ENCODE data around the gene ARHGAP22. TPM values are rescaled to one million over a fixed set of nuclear protein-coding genes. Genes with fewer than 3 reads are reported as not detected.

Gene ARHGAP22
- total RNA-seq, 2 experiments from 2014 or later: not detected

- H3K27me3 Mint-ChIP-seq: peaks cover 22% of the 10 kb centered on the region
- CTCF ChIA-PET: no interaction called here
- no peak for DNase-seq
Measured at GRCh38 chr10:48526011-48526821, 78.7 kb downstream of the ARHGAP22 start.

GRCh38 chr10:48525113-48525512 lies 79.8 kb downstream of the ARHGAP22 start:
- Mint-ChIP-seq H3K9me3 (peaks cover 3% of the 10 kb centered on the region), H3K27me3 (peaks cover 27% of the 10 kb centered on the region), H3K36me3 (no peaks in the 10 kb centered on the region), H3K27ac (no peak overlapping the region), H3K4me3 (no peak overlapping the region), H3K4me1 (ENCODE audit: low read depth) (peaks cover 2% of the 10 kb centered on the region)
- no peak for DNase-seq
- CTCF ChIA-PET: interaction anchor here (0.9 to 1.1 kb wide), 2 partner anchors 131 to 163 kb away, joined by 3 to 6 read pairs; no protein-coding TSS in a partner anchor
- POLR2A ChIA-PET: no interaction called here
- intact Hi-C loops (cut with micrococcal nuclease): no loop called here

More at GRCh38 chr10:48526011-48526821, 78.7 kb downstream of the ARHGAP22 start:
- Mint-ChIP-seq H3K36me3 (no peaks in the 10 kb centered on the region), H3K4me3 (no peak overlapping the region), H3K27ac (no peak overlapping the region), H3K4me1 (ENCODE audit: low read depth) (peaks cover 2% of the 10 kb centered on the region), H3K9me3 (peaks cover 3% of the 10 kb centered on the region)
- POLR2A ChIA-PET: no interaction called here
- intact Hi-C loops (cut with micrococcal nuclease): no loop called here

GRCh38 chr10:48523820-48524758 lies 80.8 kb downstream of the ARHGAP22 start:
- peaks cover 2% of the 10 kb centered on the region for H3K4me1 Mint-ChIP-seq (ENCODE audit: low read depth)
- ChIA-PET CTCF (interaction anchor here (0.9 to 1.1 kb wide), 2 partner anchors 132 to 162 kb away, joined by 3 to 6 read pairs; no protein-coding TSS in a partner anchor), POLR2A (no interaction called here)
- intact Hi-C loops (cut with micrococcal nuclease): no loop called here
- H3K36me3 Mint-ChIP-seq: no peaks in the 10 kb centered on the region
- H3K27me3 Mint-ChIP-seq: peaks cover 31% of the 10 kb centered on the region
- DNase-seq: no peak
- H3K4me3 Mint-ChIP-seq: no peak overlapping the region
- H3K9me3 Mint-ChIP-seq: peaks cover 3% of the 10 kb centered on the region
- H3K27ac Mint-ChIP-seq: no peak overlapping the region

GRCh38 chr10:48523212-48523819 lies 81.6 kb downstream of the ARHGAP22 start:
- Mint-ChIP-seq H3K4me3 (no peak overlapping the region), H3K9me3 (no peaks in the 10 kb centered on the region), H3K27me3 (peaks cover 28% of the 10 kb centered on the region), H3K27ac (no peak overlapping the region), H3K36me3 (no peaks in the 10 kb centered on the region), H3K4me1 (ENCODE audit: low read depth) (peaks cover 2% of the 10 kb centered on the region)
- intact Hi-C loops (cut with micrococcal nuclease): no loop called here
- no peak for DNase-seq
- CTCF ChIA-PET: no interaction called here
- POLR2A ChIA-PET: no interaction called here

- Mint-ChIP-seq H3K4me3 (no peak overlapping the region), H3K36me3 (no peaks in the 10 kb centered on the region), H3K9me3 (no peaks in the 10 kb centered on the region), H3K27me3 (peaks cover 28% of the 10 kb centered on the region), H3K4me1 (ENCODE audit: low read depth) (peaks cover 2% of the 10 kb centered on the region), H3K27ac (no peak overlapping the region)
- no peak for DNase-seq
- ChIA-PET POLR2A (no interaction called here), CTCF (no interaction called here)
- intact Hi-C loops (cut with micrococcal nuclease): no loop called here
Measured at GRCh38 chr10:48522011-48522765, 82.7 kb downstream of the ARHGAP22 start.

- intact Hi-C loops (cut with micrococcal nuclease): no loop called here
- no peak for DNase-seq
- peaks cover 2% of the 10 kb centered on the region for H3K4me1 Mint-ChIP-seq (ENCODE audit: low read depth)
- H3K4me3 Mint-ChIP-seq: no peak overlapping the region
- CTCF ChIA-PET: interaction anchor here (1.7 kb wide), 1 partner anchor 32 kb away, joined by 3 read pairs; no protein-coding TSS in a partner anchor
- no peaks in the 10 kb centered on the region for H3K36me3 Mint-ChIP-seq
- H3K27me3 Mint-ChIP-seq: peaks cover 28% of the 10 kb centered on the region
- POLR2A ChIA-PET: no interaction called here
- H3K27ac Mint-ChIP-seq: no peak overlapping the region
- peaks cover 2% of the 10 kb centered on the region for H3K9me3 Mint-ChIP-seq
Measured at GRCh38 chr10:48520594-48520993, 84.3 kb downstream of the ARHGAP22 start.

DNA sequence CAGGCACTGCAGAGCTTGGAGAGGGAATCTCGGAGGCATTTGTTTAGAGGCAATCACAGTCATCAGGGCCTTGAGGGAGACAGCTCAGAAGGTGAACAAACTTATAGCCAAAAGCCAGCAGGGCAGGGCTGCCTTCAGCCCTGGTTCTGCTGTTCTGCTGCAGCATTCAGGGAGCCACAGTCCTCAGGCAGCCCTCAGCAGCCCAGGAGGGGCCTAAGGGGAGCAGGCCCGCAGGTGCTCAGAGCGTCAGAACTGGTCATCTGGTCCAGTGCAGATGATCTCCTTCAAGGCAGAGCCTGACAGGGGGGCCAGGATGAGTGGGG lies 84.7 kb downstream of the ARHGAP22 start:
- intact Hi-C loops (cut with micrococcal nuclease): no loop called here
- Mint-ChIP-seq H3K27me3 (peaks cover 26% of the 10 kb centered on the region), H3K4me3 (no peak overlapping the region), H3K9me3 (peaks cover 5% of the 10 kb centered on the region), H3K36me3 (no peaks in the 10 kb centered on the region), H3K4me1 (ENCODE audit: low read depth) (peaks cover 2% of the 10 kb centered on the region), H3K27ac (no peak overlapping the region)
- CTCF ChIA-PET: interaction anchor here (1.7 kb wide), 1 partner anchor 33 kb away, joined by 3 read pairs; no protein-coding TSS in a partner anchor
- no peak for DNase-seq
- POLR2A ChIA-PET: no interaction called here

DNA sequence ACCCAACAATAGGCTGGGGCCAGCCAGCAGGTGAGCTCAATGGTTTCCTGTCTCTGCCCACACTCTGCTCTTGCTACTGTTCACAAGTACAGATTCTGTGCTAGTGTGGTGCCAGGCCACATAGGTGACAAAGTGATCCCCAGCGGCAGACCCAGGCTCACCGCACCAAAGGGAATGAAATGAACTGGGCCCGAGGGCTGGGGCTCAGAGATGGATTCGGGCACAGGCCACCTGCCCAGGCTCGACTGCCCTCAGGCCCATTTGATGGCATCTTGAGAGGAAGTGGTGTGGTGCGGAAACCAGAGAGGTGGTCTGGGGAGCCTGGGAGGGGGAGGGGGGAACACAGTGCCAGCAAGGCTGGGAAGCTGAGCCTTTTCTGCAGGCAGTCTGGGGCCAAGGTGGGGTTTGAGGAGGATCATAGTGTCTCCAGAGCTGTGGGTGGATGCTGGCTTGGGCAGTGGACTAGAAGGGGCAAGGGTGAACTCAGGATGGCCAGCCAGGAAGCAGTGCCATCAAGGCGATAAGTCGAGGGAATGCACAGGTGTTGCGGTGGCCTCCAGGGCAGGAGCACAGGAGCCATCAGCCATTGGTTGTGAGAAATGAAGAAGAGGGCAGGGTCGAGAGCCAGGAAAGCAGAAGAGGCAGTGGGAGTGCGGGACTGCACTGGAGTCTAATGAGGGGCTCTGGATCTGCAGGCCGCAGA lies 85.2 kb downstream of the ARHGAP22 start:
- peaks cover 8% of the 10 kb centered on the region for H3K9me3 Mint-ChIP-seq
- CTCF ChIA-PET: interaction anchor here (1.7 kb wide), 1 partner anchor 33 kb away, joined by 3 read pairs; no protein-coding TSS in a partner anchor
- POLR2A ChIA-PET: no interaction called here
- no peak overlapping the region for H3K4me3 Mint-ChIP-seq
- H3K36me3 Mint-ChIP-seq: no peaks in the 10 kb centered on the region
- H3K27me3 Mint-ChIP-seq: peaks cover 20% of the 10 kb centered on the region
- peaks cover 2% of the 10 kb centered on the region for H3K4me1 Mint-ChIP-seq (ENCODE audit: low read depth)
- intact Hi-C loops (cut with micrococcal nuclease): no loop called here
- no peak overlapping the region for H3K27ac Mint-ChIP-seq
- no peak for DNase-seq

DNA sequence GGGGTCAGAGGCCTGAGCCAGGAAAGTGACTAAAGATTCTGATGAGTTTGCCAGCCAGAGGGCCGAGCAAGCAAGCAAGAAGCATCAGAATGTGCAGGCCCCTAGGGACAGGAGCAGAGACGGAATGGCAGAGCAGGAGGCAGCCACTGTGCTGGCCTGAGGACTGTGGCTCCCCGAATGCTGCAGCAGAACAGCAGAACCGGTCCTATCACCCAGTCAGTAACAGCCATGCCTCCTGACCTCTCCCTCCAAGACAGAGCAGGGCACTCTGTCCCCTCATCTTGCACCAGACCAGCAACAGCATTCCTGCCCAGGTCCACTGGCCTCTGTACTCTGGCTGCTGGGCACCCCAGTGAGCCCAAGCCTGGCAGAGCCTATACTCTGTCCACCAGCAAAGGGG lies 85.9 kb downstream of the ARHGAP22 start:
- Mint-ChIP-seq H3K4me1 (ENCODE audit: low read depth) (peaks cover 2% of the 10 kb centered on the region), H3K4me3 (no peak overlapping the region), H3K9me3 (peaks cover 15% of the 10 kb centered on the region), H3K27ac (no peak overlapping the region), H3K36me3 (no peaks in the 10 kb centered on the region), H3K27me3 (peaks cover 18% of the 10 kb centered on the region)
- POLR2A ChIA-PET: no interaction called here
- intact Hi-C loops (cut with micrococcal nuclease): no loop called here
- DNase-seq: no peak
- CTCF ChIA-PET: no interaction called here

- Mint-ChIP-seq H3K4me1 (ENCODE audit: low read depth) (peaks cover 2% of the 10 kb centered on the region), H3K9me3 (peaks cover 19% of the 10 kb centered on the region), H3K4me3 (no peak overlapping the region), H3K36me3 (no peaks in the 10 kb centered on the region), H3K27ac (no peak overlapping the region), H3K27me3 (peaks cover 18% of the 10 kb centered on the region)
- ChIA-PET POLR2A (no interaction called here), CTCF (no interaction called here)
- DNase-seq: no peak
- intact Hi-C loops (cut with micrococcal nuclease): no loop called here
Measured at GRCh38 chr10:48517911-48518811, 86.7 kb downstream of the ARHGAP22 start.
